ENCODE results near the gene CYP1B1.
A peak's percentile ranks its signal among the peaks of the same experiment; 100 is the strongest.

The CYP1B1 gene

DNA sequence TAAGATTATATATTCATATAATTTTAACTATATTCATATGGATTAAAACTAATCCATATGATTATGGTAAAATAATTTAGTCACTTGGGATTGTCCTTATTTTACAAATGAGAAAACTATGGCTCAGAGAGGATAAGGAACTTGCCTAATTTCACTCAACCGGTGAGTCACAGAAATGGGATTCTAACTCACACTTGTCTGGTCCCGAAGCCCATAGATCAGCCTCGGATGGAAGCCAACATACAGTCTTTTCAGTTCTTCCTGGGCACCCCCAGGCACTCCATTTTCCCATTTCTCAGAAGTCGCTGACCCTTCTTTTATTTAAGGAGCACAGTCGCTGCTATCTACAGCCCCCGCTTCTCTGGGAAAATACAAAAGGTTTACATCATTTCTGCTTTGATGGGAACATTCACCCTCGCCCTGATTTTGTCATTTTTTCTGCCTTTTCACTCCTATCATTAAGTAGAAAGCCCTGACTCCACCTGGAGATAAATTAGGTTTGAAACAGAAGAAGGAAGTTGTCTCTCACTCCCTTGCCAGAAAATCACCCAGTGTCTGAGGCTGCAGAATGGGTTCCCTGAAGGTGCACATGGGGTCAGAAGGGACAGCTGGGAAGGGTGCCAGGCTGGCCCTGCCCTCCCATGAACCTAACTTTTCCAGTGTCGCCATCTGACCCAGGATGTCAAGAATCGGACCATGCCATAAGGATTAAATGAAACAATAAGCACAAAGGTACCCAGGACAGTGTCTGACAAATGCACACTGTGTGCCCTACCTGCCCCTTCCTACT lies 36.6 kb downstream of the CYP1B1 start:
- TF ChIP-seq, protein P1, sequence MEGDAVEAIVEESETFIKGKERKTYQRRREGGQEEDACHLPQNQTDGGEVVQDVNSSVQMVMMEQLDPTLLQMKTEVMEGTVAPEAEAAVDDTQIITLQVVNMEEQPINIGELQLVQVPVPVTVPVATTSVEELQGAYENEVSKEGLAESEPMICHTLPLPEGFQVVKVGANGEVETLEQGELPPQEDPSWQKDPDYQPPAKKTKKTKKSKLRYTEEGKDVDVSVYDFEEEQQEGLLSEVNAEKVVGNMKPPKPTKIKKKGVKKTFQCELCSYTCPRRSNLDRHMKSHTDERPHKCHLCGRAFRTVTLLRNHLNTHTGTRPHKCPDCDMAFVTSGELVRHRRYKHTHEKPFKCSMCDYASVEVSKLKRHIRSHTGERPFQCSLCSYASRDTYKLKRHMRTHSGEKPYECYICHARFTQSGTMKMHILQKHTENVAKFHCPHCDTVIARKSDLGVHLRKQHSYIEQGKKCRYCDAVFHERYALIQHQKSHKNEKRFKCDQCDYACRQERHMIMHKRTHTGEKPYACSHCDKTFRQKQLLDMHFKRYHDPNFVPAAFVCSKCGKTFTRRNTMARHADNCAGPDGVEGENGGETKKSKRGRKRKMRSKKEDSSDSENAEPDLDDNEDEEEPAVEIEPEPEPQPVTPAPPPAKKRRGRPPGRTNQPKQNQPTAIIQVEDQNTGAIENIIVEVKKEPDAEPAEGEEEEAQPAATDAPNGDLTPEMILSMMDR (IDR thresholded peaks at IDR 0.05; ENCODE audit: low read depth, low read length, missing control alignments), result no peak
- in situ Hi-C loops (cut with HindIII; ENCODE audit: low sequenced_read_pairs), result no loop called here
- no peak for DNase-seq (ENCODE audit: low read depth)
- H3K4me3 ChIP-seq (ENCODE audit: low read depth, low read length), result no peak overlapping the region

DNA sequence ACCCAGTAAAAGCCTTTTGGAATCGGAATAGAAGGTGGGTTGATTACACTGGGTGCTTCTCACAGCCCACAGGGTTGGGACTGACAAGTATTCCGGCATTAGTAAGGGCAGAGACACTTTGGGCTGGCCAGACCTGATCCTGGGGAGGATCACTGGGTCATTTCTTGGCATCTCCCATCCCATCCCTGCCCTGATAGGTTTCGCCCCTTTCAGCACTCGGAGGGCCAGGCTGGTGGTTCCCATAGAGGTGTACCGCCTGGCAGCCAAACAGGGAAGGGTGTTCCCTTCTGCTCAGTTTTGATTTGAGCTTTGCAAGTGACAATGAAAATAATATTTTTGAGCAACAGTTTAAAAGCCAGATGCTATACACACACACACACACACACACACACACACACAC lies 37.3 kb downstream of the CYP1B1 start:
- DNase-seq (ENCODE audit: low read depth), result no peak
- in situ Hi-C loops (cut with HindIII; ENCODE audit: low sequenced_read_pairs), result no loop called here
- no peak overlapping the region for H3K4me3 ChIP-seq (ENCODE audit: low read depth, low read length)
- TF ChIP-seq, protein P1 (IDR thresholded peaks at IDR 0.05; ENCODE audit: low read depth, low read length, missing control alignments), result no peak

DNA sequence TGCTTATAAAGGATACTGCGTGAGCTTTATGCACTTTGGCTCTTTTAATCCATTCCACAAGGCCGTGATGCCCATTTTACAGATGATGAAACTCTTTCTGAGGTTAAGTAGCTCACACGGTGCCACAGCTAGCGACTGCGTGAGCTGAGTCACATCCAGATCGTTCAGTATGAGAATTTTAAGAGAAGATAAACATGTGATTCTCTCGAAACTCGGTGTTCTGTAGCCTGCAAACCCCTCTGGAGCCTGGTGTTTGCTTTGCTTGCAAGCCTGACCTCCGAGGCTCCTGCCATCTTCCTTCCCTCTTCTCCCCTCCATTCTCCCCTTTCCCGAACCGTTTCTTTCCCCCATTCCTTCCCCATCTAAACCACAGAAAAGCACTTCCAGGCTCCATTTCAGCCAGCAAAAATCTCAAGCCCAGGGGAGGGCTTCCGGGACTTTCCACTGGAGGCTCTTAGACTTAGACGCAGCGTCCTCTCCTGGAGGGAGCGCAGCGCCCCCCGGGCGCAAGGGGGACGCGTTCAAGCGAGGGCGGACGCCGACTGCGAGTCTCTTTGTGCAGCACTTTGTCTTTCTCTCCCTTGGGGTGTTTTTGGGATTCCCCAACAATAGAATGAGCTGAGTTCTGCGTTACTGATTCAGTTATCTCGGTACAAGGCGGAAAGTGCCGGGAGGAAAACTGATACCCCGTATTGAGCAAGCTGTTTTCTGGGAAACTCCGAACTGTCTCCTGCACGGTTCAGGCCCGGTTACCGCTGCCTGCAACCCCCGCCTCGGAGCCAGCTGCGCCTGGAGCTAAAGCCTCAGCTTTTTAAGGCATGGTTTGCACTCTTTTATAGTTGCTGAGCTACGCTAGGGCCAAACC lies 38.0 kb downstream of the CYP1B1 start:
- TF ChIP-seq, protein P1 (IDR thresholded peaks at IDR 0.05; ENCODE audit: low read depth, low read length, missing control alignments), result peak; percentile 48
- H3K4me3 ChIP-seq (ENCODE audit: low read depth, low read length), result peak overlapping the region; percentile 21
- no peak for DNase-seq (ENCODE audit: low read depth)
- in situ Hi-C loops (cut with HindIII; ENCODE audit: low sequenced_read_pairs), result no loop called here

DNA sequence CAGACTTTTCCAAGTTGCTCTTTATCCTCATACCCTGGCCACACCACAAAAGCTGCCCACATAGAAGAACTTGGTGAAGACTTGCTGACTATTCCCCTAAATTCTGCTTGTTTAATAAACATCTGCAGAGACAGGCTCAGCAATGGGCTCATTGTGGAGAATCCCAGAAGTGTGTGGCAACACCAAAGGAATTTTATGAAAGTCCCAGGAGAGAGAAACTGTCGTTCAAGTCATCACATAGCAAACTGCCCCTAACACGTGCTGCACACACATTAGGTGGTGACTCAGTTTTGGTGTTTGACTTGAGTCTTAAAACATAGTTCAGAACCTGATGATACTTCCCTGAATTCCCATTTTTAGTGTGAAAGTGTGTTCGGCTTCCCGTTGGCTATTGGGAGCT lies 38.6 kb downstream of the CYP1B1 start:
- DNase-seq (ENCODE audit: low read depth), result no peak
- in situ Hi-C loops (cut with HindIII; ENCODE audit: low sequenced_read_pairs), result no loop called here
- TF ChIP-seq, protein P1 (IDR thresholded peaks at IDR 0.05; ENCODE audit: low read depth, low read length, missing control alignments), result no peak
- no peak overlapping the region for H3K4me3 ChIP-seq (ENCODE audit: low read depth, low read length)

DNA sequence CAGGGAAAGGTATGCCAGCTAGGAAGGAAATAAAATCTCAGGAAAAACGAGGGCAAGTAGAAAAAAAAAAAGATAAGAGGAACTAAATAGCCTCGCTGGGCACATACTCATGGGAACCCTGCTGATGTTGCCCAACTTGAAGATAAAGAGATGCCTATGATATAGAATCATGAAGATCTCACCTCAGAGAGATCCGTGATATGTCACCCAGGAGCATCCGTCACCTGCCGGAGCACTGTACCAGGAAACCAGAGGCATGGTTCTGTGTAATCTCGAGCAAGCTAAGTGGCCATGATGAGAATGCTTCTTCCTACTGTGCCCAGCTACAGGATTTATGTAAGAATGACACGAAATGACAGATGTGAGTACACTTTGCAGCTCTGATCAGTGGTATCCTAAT lies 40.0 kb downstream of the CYP1B1 start:
- TF ChIP-seq, protein P1 (IDR thresholded peaks at IDR 0.05; ENCODE audit: low read depth, low read length, missing control alignments), result no peak
- in situ Hi-C loops (cut with HindIII; ENCODE audit: low sequenced_read_pairs), result no loop called here
- H3K4me3 ChIP-seq (ENCODE audit: low read depth, low read length), result no peak overlapping the region
- no peak for DNase-seq (ENCODE audit: low read depth)

DNA sequence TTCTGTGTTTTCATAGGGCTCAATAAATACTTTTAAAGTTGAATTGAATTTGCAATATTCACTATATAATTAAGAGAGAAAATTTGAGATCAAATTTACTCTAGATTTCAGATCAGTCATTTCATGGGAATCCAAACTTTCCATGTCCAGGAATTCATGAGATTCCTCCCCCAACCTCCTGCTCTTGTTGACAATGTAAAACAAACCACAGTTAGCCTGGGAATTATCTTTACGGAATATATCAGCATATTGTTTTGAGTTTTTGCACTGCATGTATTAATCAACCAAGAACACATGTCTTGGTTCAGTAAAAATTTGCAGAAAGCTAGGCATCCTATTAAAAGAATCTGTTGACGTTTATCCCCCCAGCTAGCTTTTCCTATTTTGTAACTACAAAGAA lies 42.3 kb downstream of the CYP1B1 start:
- no peak for DNase-seq (ENCODE audit: low read depth)
- TF ChIP-seq, protein P1 (IDR thresholded peaks at IDR 0.05; ENCODE audit: low read depth, low read length, missing control alignments), result no peak
- H3K4me3 ChIP-seq (ENCODE audit: low read depth, low read length), result no peak overlapping the region
- in situ Hi-C loops (cut with HindIII; ENCODE audit: low sequenced_read_pairs), result no loop called here

Data from astrocyte of the cerebellum (primary cell).